HT1080 (cell line): Measurements from ENCODE around the gene TRMO. TPM values are rescaled to one million over a fixed set of nuclear protein-coding genes. Genes with fewer than 3 reads are reported as not detected.

Experiments used
- DNase-seq: peaks from one replicate; pipeline ENCODE4 v3.0.0-alpha.2; 2015; ENCODE audit warnings: low read depth
- total RNA-seq: library from RNA; depleted of rRNA; stranded (reverse); fragments of >200 nt; shearing (Covaris generic); gene quantifications from 2 replicates; pipeline ENCODE4 v1.2.3, GENCODE V29; 2014

TRMO gene
- total RNA-seq, 1 experiment from 2014 or later: 20.1 TPM

GRCh38 chr9:97938081-97938644, 15.9 kb upstream of the TRMO start, which contains the start of gene HEMGN:
Gene HEMGN (minus strand): TSS chr9:97938172. CDS start chr9:97938136, 36 bp downstream.
- DNase-seq: no peak

GRCh38 chr9:97936998-97937397, 14.7 kb upstream of the TRMO start:
- DNase-seq: no peak

GRCh38 chr9:97935276-97935675, 13.0 kb upstream of the TRMO start:
- no peak for DNase-seq

- DNase-seq: no peak
These were observed 12.2 kb upstream of the TRMO start for GRCh38 chr9:97934321-97935115.

- DNase-seq: no peak
These were observed 11.1 kb upstream of the TRMO start for GRCh38 chr9:97933297-97933998.

GRCh38 chr9:97930972-97931371, 8.7 kb upstream of the TRMO start:
- DNase-seq: no peak

- no peak for DNase-seq
These were observed 6.8 kb upstream of the TRMO start for GRCh38 chr9:97928986-97929604.

GRCh38 chr9:97925497-97926334, 3.4 kb upstream of the TRMO start:
- no peak for DNase-seq

- no peak for DNase-seq
These were observed 2.1 kb upstream of the TRMO start for GRCh38 chr9:97924386-97924785.

- peak; percentile 80 for DNase-seq
These were observed 1.3 kb upstream of the TRMO start for GRCh38 chr9:97923529-97924108.

- no peak for DNase-seq
These were observed 3.0 kb downstream of the TRMO start for GRCh38 chr9:97919217-97919813.

GRCh38 chr9:97918611-97919010, 3.7 kb downstream of the TRMO start:
- no peak for DNase-seq

- no peak for DNase-seq
These were observed 10.3 kb downstream of the TRMO start for GRCh38 chr9:97911970-97912369.

GRCh38 chr9:97911528-97911927, 10.8 kb downstream of the TRMO start:
- no peak for DNase-seq

- no peak for DNase-seq
These were observed 11.9 kb downstream of the TRMO start for GRCh38 chr9:97910357-97910756.

GRCh38 chr9:97908705-97909104, 13.6 kb downstream of the TRMO start:
- DNase-seq: no peak

- no peak for DNase-seq
These were observed 14.7 kb downstream of the TRMO start for GRCh38 chr9:97907632-97908031.

- DNase-seq: no peak
These were observed 15.3 kb downstream of the TRMO start for GRCh38 chr9:97907046-97907445.

- DNase-seq: no peak
These were observed 16.0 kb downstream of the TRMO start for GRCh38 chr9:97906236-97906831.

GRCh38 chr9:97905228-97905627, 17.1 kb downstream of the TRMO start:
- DNase-seq: no peak
